ENCODE data around the gene DNAI4.

GRCh38 chr1:66919828-66920227 is 4.8 kb downstream of the DNAI4 start:
- TF ChIP-seq YY1 (IDR thresholded peaks at IDR 0.05; ENCODE audit: insufficient read depth, insufficient read length) = no peak
- no peak for TF ChIP-seq ZNF274 (IDR thresholded peaks at IDR 0.05; ENCODE audit: low read depth, low read length)

Measured in NT2/D1 (cell line).